DMS53 treated with DMSO at 0.1 percent for 48 hours (cell line): ENCODE results near the gene SCIN.
"Not testable (repeated sequence)": the region's sequence is repeated elsewhere in the genome, so short reads cannot be mapped to it uniquely, and the experiment has no call there.

Source experiments
- DNase-seq: peaks from one replicate; lab custom pipeline; 2025; ENCODE audit not compliant: unreplicated experiment; lab: John Stamatoyannopoulos, UW

The SCIN gene

DNA sequence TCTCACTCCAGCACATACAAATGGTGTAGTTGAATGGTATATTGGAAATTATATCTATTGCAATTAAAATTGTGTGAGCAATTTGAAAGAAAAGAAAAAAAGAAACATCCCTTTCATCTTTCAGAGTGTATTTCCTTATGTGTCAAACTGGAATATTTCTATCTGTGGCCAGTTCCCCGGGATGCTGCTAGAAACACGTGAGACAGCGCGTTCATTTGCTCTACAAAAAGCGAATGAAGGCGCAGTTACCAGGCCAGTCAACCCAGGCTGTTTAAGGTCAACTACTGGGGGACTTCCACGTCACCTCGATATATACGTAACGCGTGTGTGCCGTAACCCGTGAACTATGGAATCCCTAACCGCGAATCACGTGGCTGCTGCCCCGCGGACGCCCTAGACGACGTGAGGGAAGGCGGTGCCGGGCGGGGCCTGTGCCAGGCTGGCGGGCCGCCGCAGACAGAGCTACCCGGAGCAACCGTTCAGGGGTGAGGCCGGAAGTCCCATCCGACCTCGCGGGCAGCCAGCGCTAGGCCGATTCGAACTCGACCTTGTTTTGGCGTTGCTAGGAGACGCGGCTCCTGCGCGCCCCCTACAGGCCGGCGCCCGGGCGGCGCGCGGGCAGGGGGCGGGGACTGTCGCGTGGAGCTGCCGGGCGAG is 115.8 kb downstream of the SCIN start:
- DNase-seq: peak; percentile 99

DNA sequence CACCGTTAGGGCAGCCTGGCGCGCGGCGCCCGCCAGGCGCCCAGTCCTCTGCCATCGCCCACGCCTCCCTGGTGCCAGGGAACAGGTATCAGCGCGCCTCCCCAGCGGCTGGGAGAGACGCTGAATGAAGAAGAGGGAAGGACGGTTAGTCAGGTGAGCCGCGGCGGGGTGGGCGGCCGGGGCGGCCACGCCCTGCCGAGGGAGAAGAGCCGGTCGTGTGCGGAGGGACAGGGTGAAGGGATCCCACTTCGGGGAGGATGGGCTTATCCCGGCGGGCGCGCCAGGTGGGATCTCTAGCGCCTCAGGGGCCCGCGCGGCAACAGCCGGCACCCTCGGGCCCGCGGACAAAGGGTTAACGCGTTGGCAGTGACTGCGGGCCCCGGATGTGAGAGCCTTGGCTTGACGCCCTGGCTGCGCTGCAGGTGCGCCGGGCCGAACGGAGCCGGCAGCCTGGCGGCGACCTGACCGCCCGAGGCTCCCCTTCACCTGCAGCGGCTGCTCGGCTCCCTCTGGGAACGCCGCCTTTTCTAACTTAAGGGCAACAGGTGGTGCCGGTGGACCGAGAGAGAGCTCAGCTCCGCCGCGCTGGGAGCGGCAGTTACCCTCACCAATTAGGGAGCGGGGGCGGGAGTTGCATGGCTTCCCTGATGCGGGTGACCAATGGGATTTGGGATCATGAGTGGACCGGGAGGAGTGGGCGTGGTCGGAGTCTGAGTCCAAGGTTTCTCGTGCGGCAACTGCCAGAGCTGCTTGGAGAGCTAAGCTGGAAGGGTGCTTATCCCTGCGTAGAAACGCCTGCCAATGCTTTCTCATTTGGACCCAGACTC is 116.6 kb downstream of the SCIN start, which contains the start of gene ARL4A:
ARL4A (plus strand) TSS at position 743 of the 827 bp plus-strand sequence. CDS start 622 bp downstream, outside the sequence.
- peak; percentile 99 for DNase-seq

DNA sequence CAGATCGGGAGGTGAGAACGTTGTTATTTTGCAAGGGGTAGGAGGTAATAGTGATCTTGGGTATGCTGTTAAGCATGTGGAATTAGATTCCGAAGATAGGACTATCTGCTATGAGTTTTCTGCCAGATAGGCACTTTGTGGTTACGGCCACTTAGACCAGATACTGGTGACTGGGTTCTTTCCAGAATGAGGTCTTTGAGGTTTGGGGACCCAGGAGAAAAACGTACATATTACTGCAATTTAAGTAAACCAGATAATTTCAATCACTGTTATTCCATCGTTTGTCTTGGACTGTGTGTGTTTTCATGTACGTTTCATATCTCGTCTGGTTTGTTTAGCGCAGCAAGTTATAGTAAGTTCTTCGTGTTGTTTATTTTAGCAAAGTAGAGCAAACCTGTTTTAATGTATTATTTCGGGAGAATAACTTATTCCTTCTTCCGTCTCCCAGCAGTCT is 117.2 kb downstream of the SCIN start:
- DNase-seq: no peak

GRCh38 chr7:12688485-12689170 is 118.1 kb downstream of the SCIN start:
- DNase-seq: not testable (repeated sequence)

GRCh38 chr7:12689451-12689850 is 118.9 kb downstream of the SCIN start:
- DNase-seq: no peak

DNA sequence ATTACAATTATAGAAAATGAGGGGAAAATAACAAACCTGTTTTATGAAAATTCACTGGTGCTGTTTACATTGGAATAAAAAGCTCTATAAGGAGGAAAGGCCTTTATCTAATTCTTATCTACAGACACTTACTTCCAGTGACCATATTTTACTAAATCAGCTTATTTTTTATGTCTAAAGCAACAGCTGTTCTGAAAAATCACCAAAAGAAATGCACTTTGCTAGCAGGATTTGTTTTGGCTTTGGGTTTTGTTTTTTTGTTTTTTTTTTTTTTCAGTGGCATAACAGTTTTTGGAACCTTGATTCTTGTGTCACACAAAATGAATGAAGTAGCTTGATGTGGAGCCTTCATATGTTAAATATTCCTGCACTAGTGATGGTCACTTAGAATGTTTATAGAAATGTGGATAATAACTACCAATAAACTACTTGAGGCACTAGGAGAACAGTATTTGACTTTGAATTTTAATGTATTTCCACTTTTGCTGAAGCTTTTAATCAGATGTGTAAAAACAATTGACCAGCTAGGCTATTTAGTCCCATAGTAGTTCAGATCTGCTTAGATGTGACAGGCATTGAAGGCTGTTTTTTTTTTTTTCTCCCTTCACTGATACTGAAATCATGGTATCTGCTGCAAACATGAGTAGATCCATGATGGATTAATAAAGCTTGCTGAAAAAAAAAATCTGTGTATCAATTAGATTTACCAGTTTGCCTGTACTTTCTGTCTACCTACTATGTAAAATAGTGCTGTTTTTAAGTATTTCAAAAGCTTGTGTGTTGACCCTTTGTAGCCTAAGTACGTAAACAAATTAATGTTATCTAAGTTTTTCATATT is 119.7 kb downstream of the SCIN start:
- DNase-seq: no peak

- not testable (repeated sequence) for DNase-seq
Measured at GRCh38 chr7:12691388-12691787, 120.9 kb downstream of the SCIN start.

DNA sequence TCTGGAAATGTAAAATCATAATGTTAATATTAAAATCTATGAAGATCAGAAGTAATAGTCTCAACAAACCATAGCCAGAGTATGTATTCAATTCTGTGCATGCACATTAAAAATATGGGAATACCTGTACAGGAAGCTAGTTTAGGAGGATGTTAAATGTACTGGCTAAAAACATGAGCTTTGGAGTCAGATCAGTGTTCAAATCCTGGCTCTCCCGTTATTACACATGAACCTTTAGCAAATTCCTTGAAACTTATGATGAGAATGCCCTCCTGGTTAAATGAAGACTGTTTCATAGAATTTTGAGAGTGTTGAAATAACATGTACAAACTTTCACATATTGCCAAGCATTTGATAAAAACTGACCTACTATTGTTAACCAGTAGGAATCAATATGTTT is 121.5 kb downstream of the SCIN start:
- no peak for DNase-seq

DNA sequence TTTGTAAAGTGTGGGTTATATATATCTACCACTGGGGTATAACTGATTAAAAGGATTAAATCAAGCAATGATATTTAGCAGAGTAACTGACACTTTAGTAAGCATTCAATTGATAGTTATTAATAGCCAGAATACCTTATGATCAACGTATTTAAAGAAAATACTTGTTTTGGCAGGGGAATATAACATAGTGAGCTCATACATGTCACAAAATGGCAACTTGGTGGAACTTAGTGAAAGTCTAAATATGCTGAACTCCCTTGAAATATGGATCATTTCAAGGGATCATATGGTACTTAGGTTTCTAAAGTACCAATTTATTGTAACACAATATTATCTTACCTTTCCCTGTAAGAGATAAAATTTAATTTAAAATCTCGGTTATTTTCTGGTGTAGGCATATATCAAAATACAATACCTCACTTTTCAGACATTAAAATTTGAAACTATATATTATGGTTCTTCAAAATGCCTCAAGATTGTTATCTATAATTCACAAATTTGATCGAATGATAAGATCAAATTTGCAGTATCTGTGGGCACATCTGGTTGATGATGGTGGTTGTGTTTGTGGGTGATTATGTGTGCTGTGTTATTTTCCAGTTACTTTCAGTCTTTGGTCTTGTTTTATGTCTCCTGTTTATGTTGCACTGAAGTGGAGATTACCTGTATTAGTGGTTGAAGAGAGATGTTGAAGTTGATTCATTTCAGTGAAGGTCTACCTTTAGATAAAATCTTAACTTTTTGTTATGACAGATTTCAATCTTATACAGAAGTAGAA is 122.1 kb downstream of the SCIN start:
- no peak for DNase-seq

- no peak for DNase-seq
Measured at GRCh38 chr7:12694817-12695216, 124.3 kb downstream of the SCIN start.

DNA sequence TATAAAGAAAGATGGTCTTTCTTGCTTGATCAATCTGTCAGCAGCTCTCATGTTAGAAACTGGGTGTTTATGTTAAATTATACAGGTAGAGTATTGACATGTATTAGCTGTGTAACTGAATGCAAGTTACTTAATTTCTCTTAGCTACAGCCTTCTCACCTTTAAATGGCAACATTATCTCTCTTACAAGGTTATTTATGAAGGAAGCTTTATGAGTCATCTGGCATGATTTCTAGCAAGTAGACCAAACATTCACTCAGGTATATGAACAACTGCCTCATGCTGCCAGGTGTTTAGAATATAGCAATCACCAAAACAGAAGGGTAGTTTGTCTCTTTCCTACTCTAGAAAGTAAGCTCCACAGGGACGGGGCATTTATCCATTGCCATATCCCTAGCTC is 125.4 kb downstream of the SCIN start:
- peak; percentile 55 for DNase-seq

DNA sequence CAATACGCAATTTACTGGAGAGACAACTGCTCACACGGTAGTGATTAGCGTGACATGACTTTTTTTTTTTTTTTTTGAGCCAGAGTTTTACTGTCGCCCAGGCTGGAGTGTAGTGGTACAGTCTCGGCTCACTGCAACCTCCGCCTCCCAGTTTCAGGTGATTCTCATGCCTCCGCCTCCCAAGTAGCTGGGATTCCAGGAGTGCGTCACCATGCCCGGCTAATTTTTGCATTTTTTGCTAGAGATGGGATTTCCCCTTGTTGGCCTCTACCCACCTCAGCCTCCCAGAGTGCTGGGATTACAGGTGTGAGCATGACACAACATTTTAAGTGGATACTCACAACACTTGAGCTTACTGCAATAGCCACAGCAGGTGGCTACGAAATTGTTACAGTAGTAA is 128.8 kb downstream of the SCIN start:
- peak; percentile 57 for DNase-seq

DNA sequence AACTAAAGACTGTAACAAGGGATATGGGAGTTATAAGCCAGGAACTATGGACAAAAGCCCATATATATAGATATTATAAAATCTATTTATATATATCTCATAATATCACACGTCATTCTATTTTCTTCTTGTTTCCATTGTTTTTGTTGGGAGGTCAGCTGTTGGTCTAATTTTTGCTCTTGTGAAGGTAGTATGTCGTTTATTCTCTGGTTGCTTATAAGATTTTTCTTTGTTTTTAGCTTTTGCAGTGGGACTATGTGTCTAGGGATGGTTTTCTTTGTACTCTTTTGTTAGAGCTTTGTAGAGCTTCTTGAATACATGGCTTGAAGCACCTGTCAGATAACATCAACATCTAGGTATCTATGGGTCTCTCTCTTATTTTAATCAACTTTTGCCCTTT is 130.9 kb downstream of the SCIN start:
- no peak for DNase-seq

DNA sequence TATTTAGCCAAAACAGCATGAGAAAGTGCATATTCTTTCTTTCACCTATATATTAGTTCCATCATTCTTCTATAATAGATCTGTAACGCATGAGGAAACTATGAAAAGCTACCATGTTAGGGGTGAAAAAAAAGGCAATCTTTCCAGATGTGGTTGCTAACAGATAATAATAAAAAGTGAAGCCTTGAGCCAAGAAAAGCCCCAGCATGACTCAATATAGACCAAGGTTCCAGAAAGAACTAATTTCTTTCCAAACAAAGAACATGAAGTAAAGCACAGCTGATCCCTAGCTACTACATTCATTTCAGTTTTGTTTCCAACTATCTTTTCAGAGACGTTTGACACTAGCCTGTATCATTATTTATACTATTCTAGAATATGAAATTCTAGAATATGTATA is 133.4 kb downstream of the SCIN start:
- no peak for DNase-seq

GRCh38 chr7:12705878-12706277 is 135.4 kb downstream of the SCIN start:
- DNase-seq: no peak

GRCh38 chr7:12706900-12707536 is 136.5 kb downstream of the SCIN start:
- peak; percentile 77 for DNase-seq

- DNase-seq: no peak
Measured at GRCh38 chr7:12708314-12708713, 137.8 kb downstream of the SCIN start.
